ENCODE data around the gene CLIC1. TPM values are rescaled to one million over a fixed set of nuclear protein-coding genes. Genes with fewer than 3 reads are reported as not detected.

The CLIC1 gene
- total RNA-seq, 1 experiment from 2014 or later: 432 TPM

GRCh38 chr6:31736768-31737314 is 511 bp upstream of the CLIC1 start:
- no peak for ATAC-seq
- Histone ChIP-seq H3K27ac (ENCODE audit: low read depth, low read length) (peak overlapping the region; percentile 95), H2AFZ (ENCODE audit: low read depth, low read length, poor library complexity, severe bottlenecking) (no peak overlapping the region), H3K27me3 (ENCODE audit: insufficient read depth, low read length) (no peaks in the 10 kb centered on the region), H3K4me3 (replicated peaks in 1 of 2; ENCODE audit: low read depth in 1 of 2, low read length in 2 of 2) (peak overlapping the region; percentile 74 to 91), H3K9ac (ENCODE audit: low read length) (peak overlapping the region; percentile 82), H4K20me1 (ENCODE audit: insufficient read depth) (no peaks in the 10 kb centered on the region; the same call in 1 of the 2 replicates), H3K4me2 (ENCODE audit: low read length) (peak overlapping the region; percentile 83), H3K79me2 (ENCODE audit: insufficient read depth, low read length) (peaks cover 63% of the 10 kb centered on the region), H3K36me3 (ENCODE audit: control insufficient read depth in 1 of 2, insufficient read depth in 2 of 2, low read length in 2 of 2) (peaks cover 23 to 28% of the 10 kb centered on the region in 2 experiments), H3K9me3 (ENCODE audit: control insufficient read depth in 1 of 2, insufficient read depth in 1 of 2, low read depth in 1 of 2, low read length in 2 of 2) (no peaks in the 10 kb centered on the region), H3K9me2 (ENCODE audit: insufficient read depth) (no peaks in the 10 kb centered on the region), H3K4me1 (ENCODE audit: control insufficient read depth in 1 of 2, insufficient read depth in 2 of 2, low read length in 2 of 2) (peaks cover 41 to 67% of the 10 kb centered on the region in 2 experiments)
- DNase-seq (ENCODE audit: low read depth, low spot score): no peak
- TF ChIP-seq ELF1 (IDR thresholded peaks at IDR 0.05; ENCODE audit: borderline replicate concordance, low read depth): no peak
- TF ChIP-seq JUND (IDR thresholded peaks at IDR 0.05): no peak
- no peak for TF ChIP-seq TCF7L2 (IDR thresholded peaks at IDR 0.05; ENCODE audit: borderline replicate concordance, extremely low read depth, insufficient read depth, insufficient read length)
- no peak for TF ChIP-seq REST (IDR thresholded peaks at IDR 0.05; ENCODE audit: low read depth)
- no peak for TF ChIP-seq RAD21 (IDR thresholded peaks at IDR 0.05; ENCODE audit: low read depth)
- TF ChIP-seq EZH2 (IDR thresholded peaks at IDR 0.05): no peak
- TF ChIP-seq, protein P1, sequence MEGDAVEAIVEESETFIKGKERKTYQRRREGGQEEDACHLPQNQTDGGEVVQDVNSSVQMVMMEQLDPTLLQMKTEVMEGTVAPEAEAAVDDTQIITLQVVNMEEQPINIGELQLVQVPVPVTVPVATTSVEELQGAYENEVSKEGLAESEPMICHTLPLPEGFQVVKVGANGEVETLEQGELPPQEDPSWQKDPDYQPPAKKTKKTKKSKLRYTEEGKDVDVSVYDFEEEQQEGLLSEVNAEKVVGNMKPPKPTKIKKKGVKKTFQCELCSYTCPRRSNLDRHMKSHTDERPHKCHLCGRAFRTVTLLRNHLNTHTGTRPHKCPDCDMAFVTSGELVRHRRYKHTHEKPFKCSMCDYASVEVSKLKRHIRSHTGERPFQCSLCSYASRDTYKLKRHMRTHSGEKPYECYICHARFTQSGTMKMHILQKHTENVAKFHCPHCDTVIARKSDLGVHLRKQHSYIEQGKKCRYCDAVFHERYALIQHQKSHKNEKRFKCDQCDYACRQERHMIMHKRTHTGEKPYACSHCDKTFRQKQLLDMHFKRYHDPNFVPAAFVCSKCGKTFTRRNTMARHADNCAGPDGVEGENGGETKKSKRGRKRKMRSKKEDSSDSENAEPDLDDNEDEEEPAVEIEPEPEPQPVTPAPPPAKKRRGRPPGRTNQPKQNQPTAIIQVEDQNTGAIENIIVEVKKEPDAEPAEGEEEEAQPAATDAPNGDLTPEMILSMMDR (IDR thresholded peaks at IDR 0.05 in 2 of 3, conservative IDR thresholded peaks at IDR 0.05 in 1 of 3; ENCODE audit: borderline replicate concordance in 1 of 3, insufficient read depth in 1 of 3, low read depth in 2 of 3, low read length in 2 of 3): no peak
- TF ChIP-seq EZH2phosphoT487 (IDR thresholded peaks at IDR 0.05; ENCODE audit: borderline replicate concordance): no peak
- TF ChIP-seq FOSL1 (IDR thresholded peaks at IDR 0.05; ENCODE audit: low read depth): no peak
- no peak for TF ChIP-seq ATF3 (IDR thresholded peaks at IDR 0.05)
- TF ChIP-seq ZBTB33 (IDR thresholded peaks at IDR 0.05; ENCODE audit: extremely low read depth, insufficient replicate concordance, low read length): no peak
- POLR2A ChIA-PET: interaction anchor here (0.6 to 4.3 kb wide), 8 partner anchors 16 to 99 kb away, joined by 3 to 21 read pairs (median 4); partner anchors contain the start of genes ABHD16A, CSNK2B, GPANK1 and HSPA1B
- intact Hi-C loops (cut with micrococcal nuclease): loop anchor here (5.0 kb wide), 2 partner anchors 70 to 95 kb away; partner anchors contain the start of genes CSNK2B and LY6G5B
- CTCF ChIA-PET: interaction anchor here (0.9 kb wide), 1 partner anchor 24 kb away, joined by 4 read pairs; no protein-coding TSS in a partner anchor
- BruUV-seq (replicated peaks): no TSS peak
- RAD21 ChIA-PET (ENCODE audit: low non-redundant PET in 1 of 2, low total read pairs in 2 of 2, uncharacterized antibody in 2 of 2, unreplicated experiment in 2 of 2): no interaction called here

All from HCT116 (cell line).